Calu3 (cell line): Measurements from ENCODE around the gene CDC23. TPM values are rescaled to one million over a fixed set of nuclear protein-coding genes. Genes with fewer than 3 reads are reported as not detected.
A peak's percentile ranks its signal among the peaks of the same experiment; 100 is the strongest.

Source experiments
- Bru-seq: library from RNA; stranded (reverse); fragments of 400-500 nt; gene quantifications from one replicate; lab custom pipeline; 2021; lab: Mats Ljungman, UMichigan
- BruChase-seq, 2 experiments: library from RNA; stranded (reverse); fragments of 400-500 nt; gene quantifications; one replicate each; lab custom pipeline; 2021; lab: Mats Ljungman, UMichigan
- BruUV-seq: library from RNA; stranded (reverse); fragments of 400-500 nt; replicated peaks from 2 replicates; lab custom pipeline; 2021; lab: Mats Ljungman, UMichigan
- CTCF ChIA-PET: fragments of 300-600 bp; sonication (Branson Sonifier 250); formaldehyde crosslinking; loops from one replicate; lab custom pipeline; 2022; ENCODE audit warnings: antibody characterized with exemption; lab: Charles Lee
- DNase-seq: peaks from one replicate; pipeline ENCODE4 v3.0.0; 2022
- H3K27ac Mint-ChIP-seq: one replicate; pipeline ENCODE4 v1.8.0; 2022; ENCODE audit warnings: mixed read lengths; ENCODE audit not compliant: unreplicated experiment
- H3K27me3 Mint-ChIP-seq: one replicate; pipeline ENCODE4 v1.8.0; 2022; ENCODE audit warnings: mixed read lengths; ENCODE audit not compliant: unreplicated experiment
- H3K36me3 Mint-ChIP-seq: one replicate; pipeline ENCODE4 v1.8.0; 2022; ENCODE audit warnings: mild to moderate bottlenecking, moderate library complexity, mixed read lengths; ENCODE audit not compliant: insufficient read depth, unreplicated experiment
- H3K4me1 Mint-ChIP-seq: one replicate; pipeline ENCODE4 v1.8.0; 2022; ENCODE audit warnings: mild to moderate bottlenecking, low read depth, mixed read lengths; ENCODE audit not compliant: unreplicated experiment
- H3K4me3 Mint-ChIP-seq: one replicate; pipeline ENCODE4 v1.8.0; 2022; ENCODE audit warnings: mild to moderate bottlenecking, low read depth, moderate library complexity, mixed read lengths; ENCODE audit not compliant: unreplicated experiment
- H3K9me3 Mint-ChIP-seq: one replicate; pipeline ENCODE4 v1.8.0; 2022; ENCODE audit warnings: low read depth, mixed read lengths; ENCODE audit not compliant: unreplicated experiment
- intact Hi-C: fragments of 100-400 bp; cut with micrococcal nuclease; formaldehyde crosslinking; loops from one replicate; pipeline ENCODE4 v1.10.0; 2022; ENCODE audit not compliant: unreplicated experiment
- long read RNA-seq: library from polyadenylated mRNA; stranded (forward); transcript quantifications from one replicate; pipeline ENCODE4 v2.0.0, GENCODE V29; 2022
- total RNA-seq: library from RNA; stranded (reverse); gene quantifications from 2 replicates; pipeline ENCODE4 v1.2.3, GENCODE V29; 2022
- TF ChIP-seq, protein P1 (sequence below): fragments of 200-600 bp; IDR thresholded peaks from one replicate; pipeline ENCODE4 v1.8.0; 2022; ENCODE audit warnings: antibody characterized with exemption; ENCODE audit not compliant: unreplicated experiment

Gene CDC23, protein sequence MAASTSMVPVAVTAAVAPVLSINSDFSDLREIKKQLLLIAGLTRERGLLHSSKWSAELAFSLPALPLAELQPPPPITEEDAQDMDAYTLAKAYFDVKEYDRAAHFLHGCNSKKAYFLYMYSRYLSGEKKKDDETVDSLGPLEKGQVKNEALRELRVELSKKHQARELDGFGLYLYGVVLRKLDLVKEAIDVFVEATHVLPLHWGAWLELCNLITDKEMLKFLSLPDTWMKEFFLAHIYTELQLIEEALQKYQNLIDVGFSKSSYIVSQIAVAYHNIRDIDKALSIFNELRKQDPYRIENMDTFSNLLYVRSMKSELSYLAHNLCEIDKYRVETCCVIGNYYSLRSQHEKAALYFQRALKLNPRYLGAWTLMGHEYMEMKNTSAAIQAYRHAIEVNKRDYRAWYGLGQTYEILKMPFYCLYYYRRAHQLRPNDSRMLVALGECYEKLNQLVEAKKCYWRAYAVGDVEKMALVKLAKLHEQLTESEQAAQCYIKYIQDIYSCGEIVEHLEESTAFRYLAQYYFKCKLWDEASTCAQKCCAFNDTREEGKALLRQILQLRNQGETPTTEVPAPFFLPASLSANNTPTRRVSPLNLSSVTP
- total RNA-seq, result 45.8 and 46.9 TPM in 2 replicates
- Bru-seq, nascent RNA, result percentile 84 among the genes with signal in this experiment
- BruChase-seq, experiment 1, labeled RNA remaining after a 6-hour chase, result percentile 77 among the genes with signal in this experiment
- percentile 81 among the genes with signal in this experiment for BruChase-seq, experiment 2, labeled RNA remaining after a 2-hour chase
- long read RNA-seq, transcript CDC23-202 (16 exons, 3,155 nt), result major isoform, 54 of 64 reads
- long read RNA-seq, transcript CDC23-201 (3 exons, 1,079 nt), result minor isoform, 5 of 64 reads
- long read RNA-seq, partial matches to known transcripts, result 3 of 64 reads
- long read RNA-seq, other reads (novel, unspliced or antisense), result 2 of 64 reads

DNA sequence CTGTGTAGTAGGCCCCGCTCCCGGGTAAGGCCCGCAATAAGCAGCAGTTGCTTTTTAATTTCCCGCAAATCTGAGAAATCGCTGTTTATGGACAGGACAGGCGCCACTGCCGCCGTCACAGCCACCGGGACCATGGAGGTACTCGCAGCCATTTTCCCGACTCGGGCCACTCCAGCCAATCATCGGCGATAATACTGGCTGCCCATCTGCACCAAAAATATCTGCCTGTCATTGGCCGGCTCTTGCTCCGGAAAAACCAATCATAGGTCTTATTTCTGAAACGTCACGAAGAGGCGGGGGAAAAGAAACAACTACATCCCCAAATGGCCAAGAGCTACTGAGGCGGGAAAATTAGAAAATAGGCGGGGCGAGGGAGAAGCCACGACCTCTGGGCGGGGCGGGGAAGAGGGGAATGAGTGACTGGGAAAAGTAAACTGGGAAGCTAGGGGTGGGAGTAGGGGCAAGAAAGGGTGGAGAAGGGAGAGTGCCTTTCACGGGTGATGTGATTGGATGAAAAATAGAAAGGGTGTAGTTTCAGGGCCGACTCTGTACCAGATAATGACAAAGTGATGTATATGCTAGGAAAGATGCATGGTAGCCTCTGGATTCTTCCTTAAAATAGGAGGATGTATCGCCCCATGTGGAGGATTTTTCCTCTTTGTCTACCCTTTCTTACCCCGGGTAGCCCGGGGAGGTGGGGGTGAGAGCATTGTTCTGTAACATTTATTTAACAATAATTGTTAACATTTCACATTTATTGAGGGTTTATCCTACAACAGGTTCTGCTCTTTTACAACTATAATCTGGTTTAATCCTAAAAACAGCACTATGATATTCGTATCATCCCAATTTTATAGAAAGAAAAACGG is at the start of gene CDC23:
TSS of gene CDC23 (minus strand) at position 163 of the 869 bp plus-strand sequence. CDS start at position 152, 11 bp downstream.
- intact Hi-C loops, result loop anchor here (1.0 kb wide), 2 partner anchors 35 to 70 kb away; partner anchors contain the start of gene BRD8
- BruUV-seq, result no TSS peak
- peak; percentile 95 for DNase-seq
- Mint-ChIP-seq H3K9me3 (no peaks in the 10 kb centered on the region), H3K36me3 (peaks cover 23% of the 10 kb centered on the region), H3K4me3 (peak within 1 kb of the TSS; percentile 99), H3K27me3 (no peaks in the 10 kb centered on the region), H3K27ac (peak within 1 kb of the TSS; percentile 99), H3K4me1 (peaks cover 19% of the 10 kb centered on the region)
- TF ChIP-seq, protein P1, sequence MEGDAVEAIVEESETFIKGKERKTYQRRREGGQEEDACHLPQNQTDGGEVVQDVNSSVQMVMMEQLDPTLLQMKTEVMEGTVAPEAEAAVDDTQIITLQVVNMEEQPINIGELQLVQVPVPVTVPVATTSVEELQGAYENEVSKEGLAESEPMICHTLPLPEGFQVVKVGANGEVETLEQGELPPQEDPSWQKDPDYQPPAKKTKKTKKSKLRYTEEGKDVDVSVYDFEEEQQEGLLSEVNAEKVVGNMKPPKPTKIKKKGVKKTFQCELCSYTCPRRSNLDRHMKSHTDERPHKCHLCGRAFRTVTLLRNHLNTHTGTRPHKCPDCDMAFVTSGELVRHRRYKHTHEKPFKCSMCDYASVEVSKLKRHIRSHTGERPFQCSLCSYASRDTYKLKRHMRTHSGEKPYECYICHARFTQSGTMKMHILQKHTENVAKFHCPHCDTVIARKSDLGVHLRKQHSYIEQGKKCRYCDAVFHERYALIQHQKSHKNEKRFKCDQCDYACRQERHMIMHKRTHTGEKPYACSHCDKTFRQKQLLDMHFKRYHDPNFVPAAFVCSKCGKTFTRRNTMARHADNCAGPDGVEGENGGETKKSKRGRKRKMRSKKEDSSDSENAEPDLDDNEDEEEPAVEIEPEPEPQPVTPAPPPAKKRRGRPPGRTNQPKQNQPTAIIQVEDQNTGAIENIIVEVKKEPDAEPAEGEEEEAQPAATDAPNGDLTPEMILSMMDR, result no peak
- CTCF ChIA-PET, result interaction anchor here (0.5 to 1.9 kb wide), 12 partner anchors 26 to 284 kb away, joined by 3 to 5 read pairs (median 3); partner anchors contain the start of gene KDM3B

DNA sequence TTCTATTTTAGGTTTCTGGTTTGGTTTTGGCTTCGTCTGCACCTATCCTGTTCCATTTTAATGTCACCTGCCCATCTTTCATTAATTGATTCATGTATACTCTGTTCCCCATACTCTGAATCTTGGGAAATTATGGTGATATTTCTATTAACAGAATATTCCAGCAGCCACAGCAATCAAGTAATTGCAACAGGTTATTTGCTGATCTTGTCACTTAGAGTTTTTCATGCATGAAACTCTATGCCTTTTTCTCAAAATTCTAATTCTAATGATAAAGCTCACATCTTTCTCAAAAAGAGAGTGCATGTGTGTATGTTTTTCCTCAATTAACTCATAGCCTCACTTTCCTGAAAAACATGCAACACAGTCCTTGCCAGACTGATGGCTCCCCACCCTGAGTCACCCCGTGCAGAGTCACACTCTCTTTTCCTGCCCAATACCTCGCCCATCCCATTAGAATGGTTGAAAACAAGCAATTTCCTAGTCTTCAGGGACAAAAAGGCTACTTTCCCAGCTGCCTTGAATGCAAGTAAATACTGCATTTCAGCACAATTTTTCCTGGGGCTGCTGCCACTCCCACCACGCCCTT is 45.7 kb upstream of the CDC23 start:
- no peak for DNase-seq
- no TSS peak for BruUV-seq
- Mint-ChIP-seq H3K9me3 (no peaks in the 10 kb centered on the region), H3K4me1 (no peaks in the 10 kb centered on the region), H3K4me3 (no peak overlapping the region), H3K27me3 (peaks cover 47% of the 10 kb centered on the region), H3K27ac (no peak overlapping the region), H3K36me3 (no peaks in the 10 kb centered on the region)
- intact Hi-C loops, result no loop called here
- CTCF ChIA-PET, result no interaction called here
- TF ChIP-seq, protein P1, result no peak

DNA sequence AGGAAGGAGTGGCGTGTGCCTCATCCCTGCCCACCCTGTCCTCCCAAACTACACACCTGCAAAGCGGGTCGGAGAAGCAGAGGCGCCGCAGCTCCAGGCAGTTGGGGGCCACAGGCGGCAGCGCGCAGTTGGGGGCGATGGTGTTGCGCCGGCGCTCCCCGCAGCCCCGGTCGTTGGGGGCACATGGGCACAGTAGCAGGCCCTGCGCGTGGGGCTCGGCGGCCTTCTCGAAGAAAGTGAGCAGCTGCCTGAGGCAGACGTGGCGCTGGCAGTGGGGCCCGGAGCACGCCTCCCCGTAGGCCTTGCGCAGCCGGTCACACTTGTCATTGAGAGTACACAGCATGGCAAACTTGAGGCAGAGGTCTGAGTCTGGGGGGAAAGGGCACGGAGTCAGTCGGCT is 44.5 kb upstream of the CDC23 start:
- H3K27me3 Mint-ChIP-seq, result peaks cover 52% of the 10 kb centered on the region
- no peaks in the 10 kb centered on the region for H3K9me3 Mint-ChIP-seq
- CTCF ChIA-PET, result no interaction called here
- no peaks in the 10 kb centered on the region for H3K36me3 Mint-ChIP-seq
- intact Hi-C loops, result no loop called here
- no TSS peak for BruUV-seq
- TF ChIP-seq, protein P1, result no peak
- no peak overlapping the region for H3K27ac Mint-ChIP-seq
- DNase-seq, result no peak
- H3K4me1 Mint-ChIP-seq, result no peaks in the 10 kb centered on the region
- no peak overlapping the region for H3K4me3 Mint-ChIP-seq
